Esophagus muscularis mucosa (tissue), 4 donors: ENCODE data around the gene PNLIPRP1. TPM values are rescaled to one million over a fixed set of nuclear protein-coding genes. Genes with fewer than 3 reads are reported as not detected.

ENCODE experiments used
- DNase-seq: peaks from one replicate; pipeline ENCODE4 v3.0.0-alpha.2; 2017; ENCODE audit errors: extremely low spot score
- H3K27ac ChIP-seq, 4 donors: fragments of 200-600 bp; sonication (generic); replicated peaks in 1 of 4; 1 replicate in 3 of 4; 2 replicates in 1 of 4; pipeline ENCODE4 v1.5.1; 2016 to 2019; ENCODE audit warnings: mild to moderate bottlenecking in 1 of 4
- H3K27me3 ChIP-seq, 4 donors: fragments of 200-600 bp; sonication (generic); one replicate each; pipeline versions ENCODE4 v1.5.1 to v1.6.0; 2016 to 2019
- H3K36me3 ChIP-seq, 4 donors: fragments of 200-600 bp; sonication (generic); one replicate each; pipeline ENCODE4 v1.5.1; 2016 to 2019
- H3K4me1 ChIP-seq, 4 donors: fragments of 200-600 bp; sonication (generic); one replicate each; pipeline ENCODE4 v1.5.1; 2016 to 2019
- H3K4me3 ChIP-seq, 4 donors: fragments of 200-600 bp; sonication (generic); 1 replicate in 2 of 4; 2 replicates in 2 of 4; pipeline ENCODE4 v1.5.1; 2016 to 2019; ENCODE audit warnings: mild to moderate bottlenecking in 4 of 4, moderate library complexity in 1 of 4
- H3K9me3 ChIP-seq, 4 donors: fragments of 200-600 bp; sonication (generic); 1 replicate in 3 of 4; 2 replicates in 1 of 4; pipeline ENCODE4 v1.5.1; 2016 to 2019
- EP300 ChIP-seq: sonication (generic); formaldehyde crosslinking; IDR thresholded peaks from one replicate; pipeline ENCODE4 v1.6.1; 2017; ENCODE audit warnings: antibody characterized with exemption
- POLR2A ChIP-seq: fragments of 450-650 bp; IDR thresholded peaks from one replicate; pipeline ENCODE4 v1.6.1; 2017; ENCODE audit warnings: antibody characterized with exemption, moderate library complexity, mild to moderate bottlenecking, low read depth
- POLR2AphosphoS5 ChIP-seq, 2 donors: sonication (generic); formaldehyde crosslinking; IDR thresholded peaks; one replicate each; pipeline ENCODE4 v1.6.1; 2017; ENCODE audit warnings: antibody characterized with exemption in 2 of 2
- WGBS: methylation state at CpG from one replicate; pipeline ENCODE4 v1.1.5; 2018; 5-methylcytosine and 5-hydroxymethylcytosine counted together
- intact Hi-C: fragments of 100-400 bp; cut with DNase I; formaldehyde crosslinking; loops from one replicate; pipeline ENCODE4 v1.15.1; 2023
- total RNA-seq, 4 donors: library from RNA; depleted of rRNA; stranded (reverse); fragments of >200 nt; gene quantifications; one replicate each; pipeline versions ENCODE4 v1.1.0 to v1.2.1, GENCODE V29; 2016
- TF ChIP-seq, protein P1 (sequence below), 3 experiments: fragments of 200-600 bp in 2 of 3; fragments of 450-650 bp in 1 of 3; sonication (generic) in 2 of 3; IDR thresholded peaks; one replicate each; pipeline ENCODE4 v1.5.1; 2017 to 2019; ENCODE audit warnings: antibody characterized with exemption in 3 of 3, mild to moderate bottlenecking in 2 of 3, moderate library complexity in 1 of 3

The PNLIPRP1 gene
- total RNA-seq, 4 donors from 2014 or later: not detected

DNA sequence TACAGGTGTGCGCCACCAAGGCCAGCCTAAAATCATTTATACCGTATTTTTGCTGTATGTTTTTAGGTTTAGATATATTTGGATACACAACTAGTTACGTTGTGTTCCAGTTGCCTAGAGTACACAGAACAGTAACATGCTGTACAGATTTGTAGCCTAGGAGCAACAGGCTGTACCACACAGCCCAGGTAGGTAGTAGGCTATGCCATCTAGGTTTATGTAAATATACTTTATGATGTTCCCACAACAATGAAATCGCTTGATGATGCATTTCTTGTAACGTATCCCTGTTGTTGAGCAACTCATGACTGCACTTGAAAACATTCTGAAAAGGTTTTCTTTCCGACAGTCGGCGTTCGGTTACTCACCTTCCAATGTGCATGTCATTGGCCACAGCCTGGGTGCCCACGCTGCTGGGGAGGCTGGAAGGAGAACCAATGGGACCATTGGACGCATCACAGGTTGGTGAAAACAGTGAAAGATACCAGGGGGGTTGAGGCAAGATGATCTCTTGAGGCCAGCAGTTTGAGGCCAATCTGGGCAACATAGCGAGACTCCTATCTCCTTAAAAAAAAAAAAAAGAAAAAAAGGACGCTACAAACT is 37.3 kb upstream of the PNLIPRP1 start:
- Histone ChIP-seq H3K36me3 (no peaks in the 10 kb centered on the region), H3K9me3 (no peaks in the 10 kb centered on the region), H3K27me3 (no peaks in the 10 kb centered on the region), H3K4me3 (no peak overlapping the region), H3K4me1 (no peaks in the 10 kb centered on the region), H3K27ac (no peak overlapping the region)
- intact Hi-C loops: no loop called here
- WGBS: 91% methylated on average over 13 of the region's 13 CpGs
- TF ChIP-seq, protein P1, sequence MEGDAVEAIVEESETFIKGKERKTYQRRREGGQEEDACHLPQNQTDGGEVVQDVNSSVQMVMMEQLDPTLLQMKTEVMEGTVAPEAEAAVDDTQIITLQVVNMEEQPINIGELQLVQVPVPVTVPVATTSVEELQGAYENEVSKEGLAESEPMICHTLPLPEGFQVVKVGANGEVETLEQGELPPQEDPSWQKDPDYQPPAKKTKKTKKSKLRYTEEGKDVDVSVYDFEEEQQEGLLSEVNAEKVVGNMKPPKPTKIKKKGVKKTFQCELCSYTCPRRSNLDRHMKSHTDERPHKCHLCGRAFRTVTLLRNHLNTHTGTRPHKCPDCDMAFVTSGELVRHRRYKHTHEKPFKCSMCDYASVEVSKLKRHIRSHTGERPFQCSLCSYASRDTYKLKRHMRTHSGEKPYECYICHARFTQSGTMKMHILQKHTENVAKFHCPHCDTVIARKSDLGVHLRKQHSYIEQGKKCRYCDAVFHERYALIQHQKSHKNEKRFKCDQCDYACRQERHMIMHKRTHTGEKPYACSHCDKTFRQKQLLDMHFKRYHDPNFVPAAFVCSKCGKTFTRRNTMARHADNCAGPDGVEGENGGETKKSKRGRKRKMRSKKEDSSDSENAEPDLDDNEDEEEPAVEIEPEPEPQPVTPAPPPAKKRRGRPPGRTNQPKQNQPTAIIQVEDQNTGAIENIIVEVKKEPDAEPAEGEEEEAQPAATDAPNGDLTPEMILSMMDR (IDR thresholded peaks at IDR 0.05): no peak
- TF ChIP-seq POLR2A (no peak), EP300 (no peak), POLR2AphosphoS5 (IDR thresholded peaks at IDR 0.05) (no peak)
- DNase-seq: no peak

DNA sequence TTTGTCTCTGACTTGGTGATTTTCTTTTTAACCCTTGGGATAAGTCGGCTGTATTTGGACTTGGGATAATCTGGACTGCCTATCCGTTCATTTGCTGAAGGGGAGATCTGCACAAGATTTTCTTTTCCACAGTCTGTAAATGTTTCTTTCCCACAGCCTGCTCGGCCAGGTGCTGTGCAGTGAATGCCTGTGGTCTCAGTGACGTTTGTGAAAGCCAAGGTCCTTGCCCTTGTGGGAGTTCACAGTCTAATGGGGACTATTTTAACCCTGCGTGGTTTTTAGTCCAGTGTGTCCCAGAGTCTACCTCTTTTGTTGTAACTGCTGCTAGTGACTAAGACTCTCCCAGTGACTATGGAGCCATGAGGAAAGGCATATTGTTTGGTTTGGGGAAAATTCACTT is 36.1 kb upstream of the PNLIPRP1 start:
- Histone ChIP-seq H3K27me3 (no peaks in the 10 kb centered on the region), H3K4me1 (no peaks in the 10 kb centered on the region), H3K27ac (no peak overlapping the region), H3K4me3 (no peak overlapping the region), H3K36me3 (no peaks in the 10 kb centered on the region), H3K9me3 (no peaks in the 10 kb centered on the region)
- TF ChIP-seq, protein P1 (IDR thresholded peaks at IDR 0.05): no peak
- TF ChIP-seq POLR2A (no peak), POLR2AphosphoS5 (IDR thresholded peaks at IDR 0.05) (no peak), EP300 (no peak)
- WGBS: 61% methylated on average over 5 of the region's 5 CpGs
- intact Hi-C loops: no loop called here
- no peak for DNase-seq

- H3K27ac ChIP-seq: no peak overlapping the region
- no peaks in the 10 kb centered on the region for H3K36me3 ChIP-seq
- TF ChIP-seq, protein P1 (IDR thresholded peaks at IDR 0.05): no peak
- no peak for TF ChIP-seq POLR2A
- no peak for TF ChIP-seq EP300
- no peak for TF ChIP-seq POLR2AphosphoS5 (IDR thresholded peaks at IDR 0.05)
- no peaks in the 10 kb centered on the region for H3K4me1 ChIP-seq
- 80% methylated on average over 6 of the region's 6 CpGs for WGBS
- H3K4me3 ChIP-seq: no peak overlapping the region
- intact Hi-C loops: no loop called here
- no peaks in the 10 kb centered on the region for H3K9me3 ChIP-seq
- H3K27me3 ChIP-seq: no peaks in the 10 kb centered on the region
- DNase-seq: no peak
Observed at GRCh38 chr10:116555880-116556279, 34.9 kb upstream of the PNLIPRP1 start.

- WGBS: 89% methylated on average over 5 of the region's 5 CpGs
- intact Hi-C loops: no loop called here
- TF ChIP-seq POLR2A (no peak), POLR2AphosphoS5 (IDR thresholded peaks at IDR 0.05) (no peak), EP300 (no peak)
- TF ChIP-seq, protein P1 (IDR thresholded peaks at IDR 0.05): no peak
- Histone ChIP-seq H3K27me3 (no peaks in the 10 kb centered on the region), H3K27ac (no peak overlapping the region), H3K36me3 (no peaks in the 10 kb centered on the region), H3K4me3 (no peak overlapping the region), H3K9me3 (no peaks in the 10 kb centered on the region), H3K4me1 (no peaks in the 10 kb centered on the region)
- DNase-seq: no peak
Observed at GRCh38 chr10:116557305-116557880, 33.4 kb upstream of the PNLIPRP1 start.

GRCh38 chr10:116565534-116565933 is 25.2 kb upstream of the PNLIPRP1 start:
- intact Hi-C loops: no loop called here
- no peak overlapping the region for H3K4me3 ChIP-seq
- no peak for DNase-seq
- no peaks in the 10 kb centered on the region for H3K9me3 ChIP-seq
- no peak for TF ChIP-seq POLR2AphosphoS5 (IDR thresholded peaks at IDR 0.05)
- TF ChIP-seq EP300: no peak
- TF ChIP-seq, protein P1 (IDR thresholded peaks at IDR 0.05): no peak
- no peak for TF ChIP-seq POLR2A
- H3K27ac ChIP-seq: no peak overlapping the region
- H3K36me3 ChIP-seq: no peaks in the 10 kb centered on the region
- no peaks in the 10 kb centered on the region for H3K4me1 ChIP-seq
- no peaks in the 10 kb centered on the region for H3K27me3 ChIP-seq
- WGBS: 97% methylated on average over 8 of the region's 8 CpGs
